GM10248 (cell line): ENCODE measurements around the gene FAM83F.

ENCODE experiments used
- CTCF ChIA-PET: fragments of 300-600 bp; sonication (Branson Sonifier 250); formaldehyde crosslinking; extraction: SDS; loops from one replicate; lab custom pipeline; 2021; ENCODE audit warnings: antibody characterized with exemption; lab: Yijun Ruan, JAX
- POLR2A ChIA-PET: fragments of 350-650 bp; sonication (Branson Sonifier 250); formaldehyde crosslinking; extraction: SDS; loops from one replicate; lab custom pipeline; 2020; ENCODE audit warnings: antibody characterized with exemption; lab: Yijun Ruan, JAX
- DNase-seq: peaks from one replicate; pipeline ENCODE4 v3.0.0; 2012; ENCODE audit errors: extremely low spot score
- TF ChIP-seq, protein P1 (sequence below): IDR thresholded peaks from 2 replicates; pipeline ENCODE4 v1.5.1; 2012; ENCODE audit warnings: mild to moderate bottlenecking, low read depth; ENCODE audit errors: extremely low read depth, missing control alignments, control extremely low read depth

The FAM83F gene

DNA sequence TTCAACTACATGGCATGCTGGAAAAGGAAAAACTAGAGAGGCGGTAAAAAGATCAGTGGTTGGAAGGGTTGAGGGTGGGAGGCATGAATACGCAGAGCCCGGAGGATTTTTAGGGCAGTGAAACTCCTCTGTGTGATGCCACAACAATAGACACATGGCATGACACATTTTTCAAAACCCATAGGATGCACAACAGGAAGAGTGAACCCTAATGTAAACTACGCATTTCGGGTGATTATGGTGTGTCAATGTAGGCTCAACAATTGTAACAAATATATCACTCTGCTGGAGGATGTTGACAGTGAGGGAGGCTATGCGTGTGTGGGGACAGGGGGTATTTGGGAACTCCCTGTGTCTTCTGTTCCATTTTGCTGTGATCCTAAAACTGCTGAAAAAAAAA is 15.7 kb upstream of the FAM83F start:
- CTCF ChIA-PET, result interaction anchor here (1.0 kb wide), 1 partner anchor 18 kb away, joined by 3 read pairs; no protein-coding TSS in a partner anchor
- TF ChIP-seq, protein P1, sequence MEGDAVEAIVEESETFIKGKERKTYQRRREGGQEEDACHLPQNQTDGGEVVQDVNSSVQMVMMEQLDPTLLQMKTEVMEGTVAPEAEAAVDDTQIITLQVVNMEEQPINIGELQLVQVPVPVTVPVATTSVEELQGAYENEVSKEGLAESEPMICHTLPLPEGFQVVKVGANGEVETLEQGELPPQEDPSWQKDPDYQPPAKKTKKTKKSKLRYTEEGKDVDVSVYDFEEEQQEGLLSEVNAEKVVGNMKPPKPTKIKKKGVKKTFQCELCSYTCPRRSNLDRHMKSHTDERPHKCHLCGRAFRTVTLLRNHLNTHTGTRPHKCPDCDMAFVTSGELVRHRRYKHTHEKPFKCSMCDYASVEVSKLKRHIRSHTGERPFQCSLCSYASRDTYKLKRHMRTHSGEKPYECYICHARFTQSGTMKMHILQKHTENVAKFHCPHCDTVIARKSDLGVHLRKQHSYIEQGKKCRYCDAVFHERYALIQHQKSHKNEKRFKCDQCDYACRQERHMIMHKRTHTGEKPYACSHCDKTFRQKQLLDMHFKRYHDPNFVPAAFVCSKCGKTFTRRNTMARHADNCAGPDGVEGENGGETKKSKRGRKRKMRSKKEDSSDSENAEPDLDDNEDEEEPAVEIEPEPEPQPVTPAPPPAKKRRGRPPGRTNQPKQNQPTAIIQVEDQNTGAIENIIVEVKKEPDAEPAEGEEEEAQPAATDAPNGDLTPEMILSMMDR, result no peak
- POLR2A ChIA-PET, result no interaction called here
- no peak for DNase-seq

DNA sequence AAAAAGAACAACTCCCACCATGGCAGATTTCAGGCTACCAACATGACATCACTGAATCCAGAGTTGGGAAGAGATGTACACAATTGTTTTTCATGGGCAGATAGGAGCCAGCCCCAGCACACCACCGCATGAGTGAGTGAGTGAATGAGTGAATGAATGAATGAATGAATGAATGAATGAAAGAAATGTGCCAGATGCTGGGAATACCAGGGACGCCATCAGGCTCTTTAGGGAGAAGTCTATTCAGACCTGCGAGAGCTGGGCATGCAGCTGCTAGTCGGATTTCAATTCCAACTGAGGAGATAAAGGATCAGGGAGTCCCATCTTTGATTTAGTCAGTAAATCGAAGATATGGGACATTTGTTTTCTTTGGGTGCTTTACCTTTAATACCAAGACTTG is 15.3 kb upstream of the FAM83F start:
- ChIA-PET POLR2A (no interaction called here), CTCF (no interaction called here)
- TF ChIP-seq, protein P1, result no peak
- DNase-seq, result no peak

DNA sequence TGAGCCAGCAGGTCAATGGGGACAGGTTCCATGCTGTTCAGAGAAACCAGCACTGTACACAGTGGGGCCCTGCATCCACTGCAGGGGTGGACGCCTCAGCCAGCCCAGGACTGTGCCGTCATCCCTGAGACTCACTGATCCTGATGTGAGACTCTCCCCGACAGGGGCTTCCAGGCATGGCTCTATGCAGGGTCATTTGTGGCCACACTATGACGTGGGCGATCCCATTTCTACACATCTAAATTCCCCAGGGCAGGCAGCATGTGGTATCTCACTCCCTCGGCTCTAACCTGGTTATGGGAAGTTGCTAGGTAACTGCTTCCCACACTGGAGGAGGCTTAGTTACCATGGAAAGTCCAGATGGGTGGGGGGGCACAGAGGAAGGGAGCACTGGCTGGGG is 14.2 kb upstream of the FAM83F start:
- DNase-seq, result no peak
- CTCF ChIA-PET, result no interaction called here
- POLR2A ChIA-PET, result no interaction called here

DNA sequence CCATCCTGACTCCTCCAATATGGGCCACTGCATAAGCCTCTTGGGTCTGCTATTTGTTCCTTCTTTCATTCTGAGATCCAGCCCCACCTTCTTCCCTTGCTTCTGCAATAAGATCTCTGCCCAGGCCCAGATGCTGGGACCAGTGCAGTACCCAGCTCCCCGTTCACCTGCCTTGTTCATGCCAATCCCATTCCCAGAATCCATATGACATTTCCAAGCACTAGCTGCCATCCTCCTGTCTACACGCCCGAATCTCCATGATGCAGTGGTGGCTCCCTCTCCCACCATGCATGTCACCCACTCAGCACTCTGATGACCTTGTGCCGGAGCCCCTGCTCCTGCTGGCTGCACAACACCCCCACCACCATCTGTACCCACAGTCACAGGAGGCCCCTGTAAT is 11.4 kb upstream of the FAM83F start:
- ChIA-PET POLR2A (no interaction called here), CTCF (interaction anchor here (1.3 kb wide), 1 partner anchor 449 kb away, joined by 3 read pairs; no protein-coding TSS in a partner anchor)
- TF ChIP-seq, protein P1, result no peak
- no peak for DNase-seq

More for the DNA sequence above, 14.2 kb upstream of the FAM83F start:
- TF ChIP-seq, protein P1, result no peak

DNA sequence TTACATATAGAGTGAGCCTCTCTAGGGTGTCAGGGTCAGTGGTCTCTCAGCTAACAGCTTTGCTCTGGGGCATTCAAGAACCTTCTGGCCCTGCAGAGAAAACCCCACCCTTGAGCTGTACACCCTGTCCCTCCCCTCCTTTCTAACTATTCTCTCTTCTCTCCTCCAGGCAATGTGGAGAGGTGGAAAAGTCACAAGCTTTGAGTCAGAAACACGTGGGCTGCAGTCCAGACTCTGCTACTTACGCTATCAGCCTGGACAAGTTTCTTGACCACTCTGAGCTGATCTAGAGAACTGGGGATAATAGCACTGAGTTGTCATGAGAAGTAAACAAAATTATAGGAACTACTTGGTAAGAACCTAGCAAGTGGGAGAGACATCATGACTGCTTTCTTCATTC is 10.7 kb upstream of the FAM83F start:
- CTCF ChIA-PET, result interaction anchor here (1.3 kb wide), 1 partner anchor 449 kb away, joined by 3 read pairs; no protein-coding TSS in a partner anchor
- DNase-seq, result no peak
- POLR2A ChIA-PET, result no interaction called here
- TF ChIP-seq, protein P1, result no peak

DNA sequence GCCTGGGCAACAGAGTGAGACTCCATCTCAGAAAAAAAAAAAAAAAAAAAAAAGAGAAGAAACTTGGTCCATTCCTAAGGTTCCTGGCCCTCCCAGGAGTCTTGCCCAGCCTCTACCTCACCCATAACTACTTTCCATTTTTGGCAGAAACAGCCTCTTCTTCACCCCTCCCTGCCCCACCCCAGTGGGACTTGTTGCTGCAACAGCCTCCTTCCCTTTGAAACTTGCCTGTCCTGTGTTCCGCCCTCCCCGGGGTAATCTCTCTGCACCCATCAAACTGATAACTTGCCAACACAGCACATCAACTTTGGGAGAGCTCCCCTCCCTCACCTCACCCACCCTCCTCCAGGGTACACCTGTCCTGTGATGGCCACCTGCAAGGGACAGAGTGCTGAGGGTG is 10.0 kb upstream of the FAM83F start:
- DNase-seq, result no peak
- TF ChIP-seq, protein P1, result no peak
- ChIA-PET CTCF (interaction anchor here (1.3 kb wide), 1 partner anchor 450 kb away, joined by 3 read pairs; no protein-coding TSS in a partner anchor), POLR2A (no interaction called here)

DNA sequence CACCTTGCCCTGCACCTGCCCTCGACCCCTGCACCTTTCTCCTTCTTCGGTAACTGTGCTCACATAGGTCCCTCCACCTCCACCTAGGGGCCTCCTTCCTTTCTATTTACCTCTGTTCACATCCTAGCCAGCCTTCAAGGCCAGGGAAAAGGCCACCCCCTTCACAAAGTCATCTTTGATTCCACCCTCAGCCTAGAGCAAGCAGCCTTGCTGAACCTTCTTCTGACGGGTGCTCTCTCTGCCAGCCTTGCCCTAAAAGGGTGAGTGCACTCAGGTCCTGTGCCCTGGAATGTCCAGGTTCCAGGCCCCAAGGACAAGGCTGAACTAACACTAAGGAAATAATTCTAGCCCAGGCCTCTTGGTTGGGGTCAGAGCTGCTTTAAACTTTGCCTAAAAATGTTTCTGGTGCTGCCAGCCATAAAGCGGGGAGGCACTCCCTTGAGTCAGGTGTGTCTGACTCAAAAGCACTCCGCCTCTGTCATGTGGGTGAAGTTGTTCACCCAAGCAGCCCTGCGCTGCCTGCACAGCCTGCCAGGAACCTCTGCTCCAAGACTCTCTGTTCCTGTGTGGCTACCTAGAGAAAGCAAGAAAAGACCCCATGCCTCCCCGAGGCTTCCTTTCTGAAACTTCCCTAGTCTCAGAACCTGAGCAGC is 9.2 kb upstream of the FAM83F start:
- POLR2A ChIA-PET, result no interaction called here
- no peak for DNase-seq
- TF ChIP-seq, protein P1, result no peak
- CTCF ChIA-PET, result interaction anchor here (1.6 kb wide), 1 partner anchor 40 kb away, joined by 4 read pairs; no protein-coding TSS in a partner anchor
